SU-DHL-6 (cell line): ENCODE results near the gene MPZL3.

Source experiments
- H2AFZ ChIP-seq: fragments of 200-600 bp; sonication (generic); 2 replicates; pipeline ENCODE4 v1.6.1; 2014; ENCODE audit warnings: low read depth, mild to moderate bottlenecking, moderate library complexity, mixed read lengths, antibody characterized with exemption, low read length; ENCODE audit not compliant: severe bottlenecking
- H3F3A ChIP-seq: fragments of 200-600 bp; shearing (Covaris generic); 2 replicates; pipeline ENCODE4 v1.6.0; 2016; ENCODE audit warnings: antibody characterized with exemption, mild to moderate bottlenecking; ENCODE audit not compliant: insufficient read depth
- H3K27ac ChIP-seq: fragments of 200-600 bp; sonication (generic); 2 replicates; pipeline ENCODE4 v1.5.1; 2016; ENCODE audit warnings: low read depth, mild to moderate bottlenecking, low read length, moderate library complexity, mixed read lengths
- H3K27me3 ChIP-seq: fragments of 200-600 bp; sonication (generic), shearing (Covaris generic); 2 replicates; pipeline ENCODE4 v1.6.0; 2014; ENCODE audit warnings: mild to moderate bottlenecking, low read length
- H3K36me3 ChIP-seq: fragments of 200-600 bp; sonication (generic); 2 replicates; pipeline ENCODE4 v1.6.1; 2014; ENCODE audit warnings: mild to moderate bottlenecking, low read length, mixed read lengths
- H3K4me2 ChIP-seq: fragments of 300-600, 200-600 bp; shearing (Covaris generic), sonication (generic); 2 replicates; pipeline ENCODE4 v1.6.0; 2014; ENCODE audit warnings: low read length, low read depth, mild to moderate bottlenecking; ENCODE audit not compliant: poor library complexity, severe bottlenecking
- H3K4me3 ChIP-seq: fragments of 200-600 bp; sonication (generic); 2 replicates; pipeline ENCODE4 v1.5.1; 2014; ENCODE audit warnings: antibody characterized with exemption, low read length, mild to moderate bottlenecking, mixed read lengths; ENCODE audit not compliant: insufficient read depth, poor library complexity, severe bottlenecking
- H3K79me2 ChIP-seq: fragments of 200-600 bp; sonication (generic); 2 replicates; pipeline ENCODE4 v1.6.1; 2014; ENCODE audit warnings: mild to moderate bottlenecking, low read length, moderate library complexity; ENCODE audit not compliant: insufficient read depth
- H3K9ac ChIP-seq: fragments of 200-600 bp; sonication (generic); 2 replicates; pipeline ENCODE4 v1.7.0; 2014; ENCODE audit warnings: mild to moderate bottlenecking, low read length
- H3K9me2 ChIP-seq: fragments of 200-600 bp; sonication (generic); replicated peaks from 2 replicates; pipeline ENCODE4 v1.6.1; 2014; ENCODE audit warnings: low read length; ENCODE audit not compliant: insufficient read depth
- H3K9me3 ChIP-seq: fragments of 200-600 bp; sonication (generic); 2 replicates; pipeline ENCODE4 v1.6.1; 2014; ENCODE audit warnings: low read length, mixed read lengths; ENCODE audit not compliant: insufficient read depth
- H4K20me1 ChIP-seq: fragments of 200-600 bp; sonication (generic); 2 replicates; pipeline ENCODE4 v1.6.1; 2014; ENCODE audit warnings: low read depth, mild to moderate bottlenecking, antibody characterized with exemption, low read length, moderate library complexity, mixed read lengths
- EZH2phosphoT487 ChIP-seq: fragments of 200-600 bp; sonication (generic), shearing (Covaris generic); conservative IDR thresholded peaks from 2 replicates; pipeline ENCODE4 v1.6.1; 2018; ENCODE audit warnings: mild to moderate bottlenecking, antibody characterized with exemption, low read length, moderate library complexity, mixed read lengths
- TF ChIP-seq, protein P1 (sequence below): fragments of 200-600 bp; sonication (generic); IDR thresholded peaks from one replicate; pipeline ENCODE4 v1.5.1; 2017; ENCODE audit warnings: antibody characterized with exemption, mild to moderate bottlenecking, low read length, moderate library complexity; ENCODE audit not compliant: insufficient read depth, poor library complexity, severe bottlenecking

MPZL3 gene

GRCh38 chr11:118210323-118210722, 41.8 kb downstream of the MPZL3 start:
- H4K20me1 ChIP-seq = no peaks in the 10 kb centered on the region
- H3K36me3 ChIP-seq = no peaks in the 10 kb centered on the region
- TF ChIP-seq, protein P1, sequence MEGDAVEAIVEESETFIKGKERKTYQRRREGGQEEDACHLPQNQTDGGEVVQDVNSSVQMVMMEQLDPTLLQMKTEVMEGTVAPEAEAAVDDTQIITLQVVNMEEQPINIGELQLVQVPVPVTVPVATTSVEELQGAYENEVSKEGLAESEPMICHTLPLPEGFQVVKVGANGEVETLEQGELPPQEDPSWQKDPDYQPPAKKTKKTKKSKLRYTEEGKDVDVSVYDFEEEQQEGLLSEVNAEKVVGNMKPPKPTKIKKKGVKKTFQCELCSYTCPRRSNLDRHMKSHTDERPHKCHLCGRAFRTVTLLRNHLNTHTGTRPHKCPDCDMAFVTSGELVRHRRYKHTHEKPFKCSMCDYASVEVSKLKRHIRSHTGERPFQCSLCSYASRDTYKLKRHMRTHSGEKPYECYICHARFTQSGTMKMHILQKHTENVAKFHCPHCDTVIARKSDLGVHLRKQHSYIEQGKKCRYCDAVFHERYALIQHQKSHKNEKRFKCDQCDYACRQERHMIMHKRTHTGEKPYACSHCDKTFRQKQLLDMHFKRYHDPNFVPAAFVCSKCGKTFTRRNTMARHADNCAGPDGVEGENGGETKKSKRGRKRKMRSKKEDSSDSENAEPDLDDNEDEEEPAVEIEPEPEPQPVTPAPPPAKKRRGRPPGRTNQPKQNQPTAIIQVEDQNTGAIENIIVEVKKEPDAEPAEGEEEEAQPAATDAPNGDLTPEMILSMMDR = no peak
- TF ChIP-seq EZH2phosphoT487 = no peak
- no peaks in the 10 kb centered on the region for H3K27me3 ChIP-seq
- H3K79me2 ChIP-seq = no peaks in the 10 kb centered on the region
- no peak overlapping the region for H3K4me2 ChIP-seq
- H3K9ac ChIP-seq = no peak overlapping the region
- H2AFZ ChIP-seq = no peak overlapping the region
- no peak overlapping the region for H3K4me3 ChIP-seq
- H3F3A ChIP-seq = no peaks in the 10 kb centered on the region; the same call in 1 of the 2 replicates
- H3K9me3 ChIP-seq = no peaks in the 10 kb centered on the region
- H3K9me2 ChIP-seq = no peaks in the 10 kb centered on the region
- H3K27ac ChIP-seq = no peak overlapping the region

DNA sequence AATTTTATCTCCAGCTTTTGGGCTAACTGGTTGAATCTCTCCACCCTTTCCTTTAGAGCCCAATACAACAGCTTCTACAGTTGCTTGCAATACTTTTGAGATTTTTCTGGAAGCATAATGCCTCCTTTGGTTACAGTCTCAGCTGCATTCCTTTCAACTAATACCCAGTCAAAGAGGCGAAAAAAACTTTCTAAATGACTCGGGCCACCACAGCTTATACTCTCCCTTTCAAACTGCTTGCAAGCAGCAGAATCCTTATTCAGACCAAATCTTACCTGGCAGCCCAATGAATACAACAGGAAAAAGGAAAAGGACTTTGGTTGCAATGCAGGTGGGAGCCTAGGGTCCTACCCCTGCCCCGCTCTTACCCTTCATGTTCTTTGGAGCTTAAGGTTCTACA, 43.1 kb downstream of the MPZL3 start:
- H3F3A ChIP-seq = no peaks in the 10 kb centered on the region; the same call in 1 of the 2 replicates
- no peaks in the 10 kb centered on the region for H3K27me3 ChIP-seq
- H3K79me2 ChIP-seq = no peaks in the 10 kb centered on the region
- H3K9ac ChIP-seq = no peak overlapping the region
- no peaks in the 10 kb centered on the region for H3K9me2 ChIP-seq
- H3K4me3 ChIP-seq = no peak overlapping the region
- H3K4me2 ChIP-seq = no peak overlapping the region
- no peaks in the 10 kb centered on the region for H3K9me3 ChIP-seq
- TF ChIP-seq, protein P1 = no peak
- no peaks in the 10 kb centered on the region for H3K36me3 ChIP-seq
- no peak overlapping the region for H2AFZ ChIP-seq
- H4K20me1 ChIP-seq = no peaks in the 10 kb centered on the region
- no peak overlapping the region for H3K27ac ChIP-seq

- TF ChIP-seq EZH2phosphoT487 = no peak
- TF ChIP-seq, protein P1 = no peak
- Histone ChIP-seq H3K4me2 (no peak overlapping the region), H2AFZ (peak overlapping the region; percentile 81), H3K27me3 (no peaks in the 10 kb centered on the region), H3F3A (no peaks in the 10 kb centered on the region; the same call in 1 of the 2 replicates), H3K9me3 (no peaks in the 10 kb centered on the region), H4K20me1 (no peaks in the 10 kb centered on the region), H3K27ac (no peak overlapping the region), H3K9ac (no peak overlapping the region), H3K36me3 (no peaks in the 10 kb centered on the region), H3K4me3 (no peak overlapping the region), H3K79me2 (no peaks in the 10 kb centered on the region), H3K9me2 (no peaks in the 10 kb centered on the region)
Measured at GRCh38 chr11:118207079-118207478, 45.1 kb downstream of the MPZL3 start.
